Suprapubic skin (tissue), 4 donors: ENCODE data around the gene FGD3. TPM values are rescaled to one million over a fixed set of nuclear protein-coding genes. Genes with fewer than 3 reads are reported as not detected.

ENCODE experiments used
- DNase-seq, 2 donors: peaks; one replicate each; pipeline ENCODE4 v3.0.0-alpha.2; 2019; ENCODE audit warnings: low spot score in 2 of 2
- H3K27ac ChIP-seq: fragments of 200-600 bp; sonication (generic); one replicate; pipeline ENCODE4 v1.5.1; 2019
- H3K27me3 ChIP-seq: fragments of 200-600 bp; sonication (generic); one replicate; pipeline ENCODE4 v1.5.1; 2019
- H3K36me3 ChIP-seq: fragments of 200-600 bp; sonication (generic); one replicate; pipeline ENCODE4 v1.5.1; 2019
- H3K4me1 ChIP-seq: fragments of 200-600 bp; sonication (generic); one replicate; pipeline ENCODE4 v1.5.1; 2019
- H3K4me3 ChIP-seq: fragments of 200-600 bp; sonication (generic); one replicate; pipeline ENCODE4 v1.5.1; 2019; ENCODE audit warnings: mild to moderate bottlenecking
- H3K9me3 ChIP-seq: fragments of 200-600 bp; sonication (generic); one replicate; pipeline ENCODE4 v1.5.1; 2019
- EP300 ChIP-seq: sonication (generic); formaldehyde crosslinking; IDR thresholded peaks from one replicate; pipeline ENCODE4 v1.6.1; 2017; ENCODE audit warnings: antibody characterized with exemption
- POLR2A ChIP-seq, 2 donors: fragments of 450-650 bp; IDR thresholded peaks; one replicate each; pipeline ENCODE4 v1.6.1; 2017; ENCODE audit warnings: antibody characterized with exemption in 2 of 2, mild to moderate bottlenecking in 2 of 2, moderate library complexity in 2 of 2
- POLR2AphosphoS5 ChIP-seq, 3 donors: sonication (generic); formaldehyde crosslinking; IDR thresholded peaks; one replicate each; pipeline ENCODE4 v1.6.1; 2017; ENCODE audit warnings: antibody characterized with exemption in 3 of 3
- whole genome bisulfite sequencing: methylation state at CpG from one replicate; pipeline ENCODE4 v1.1.5; 2018; 5-methylcytosine and 5-hydroxymethylcytosine counted together
- total RNA-seq, 4 donors: library from RNA; depleted of rRNA; stranded (reverse); fragments of >200 nt; gene quantifications; one replicate each; pipeline ENCODE4 v1.1.0, GENCODE V29; 2016
- TF ChIP-seq, protein P1 (sequence below), 2 donors: fragments of 200-600 bp in 1 of 2; fragments of 450-650 bp in 1 of 2; sonication (generic) in 1 of 2; IDR thresholded peaks; one replicate each; pipeline ENCODE4 v1.5.1; 2016 to 2019; ENCODE audit warnings: antibody characterized with exemption in 2 of 2, mild to moderate bottlenecking in 1 of 2, moderate library complexity in 1 of 2

FGD3 gene
- total RNA-seq, 4 donors from 2014 or later, result 4.6 to 9.2 (median 6.6) TPM

DNA sequence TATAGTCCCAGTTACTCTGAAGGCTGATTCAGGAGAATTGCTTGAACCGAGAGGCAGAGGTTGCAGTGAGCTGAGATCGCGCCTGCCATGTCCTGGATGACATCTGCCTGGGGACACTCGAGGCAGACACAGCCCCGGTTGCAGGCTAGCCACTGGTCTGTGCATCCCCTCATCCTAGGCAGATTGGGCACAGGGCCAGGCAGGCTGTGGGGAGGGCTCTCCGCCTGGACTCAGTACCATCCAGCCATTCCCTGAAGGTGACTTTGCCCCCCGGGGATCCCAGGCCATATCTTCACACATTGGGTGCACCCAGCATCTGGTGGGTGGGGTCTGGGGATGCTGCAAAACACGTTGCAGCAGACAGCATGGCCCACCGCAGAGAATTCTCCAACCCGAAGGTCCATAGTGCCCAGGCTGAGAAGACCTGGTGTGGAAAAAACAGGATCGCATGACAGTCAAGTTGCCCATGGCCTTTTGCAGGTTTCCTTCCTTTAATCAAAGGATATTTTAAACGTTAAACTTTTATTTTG, 60.3 kb downstream of the FGD3 start:
- DNase-seq, result no peak
- no peaks in the 10 kb centered on the region for H3K36me3 ChIP-seq
- WGBS, result 86% methylated on average over 11 of the region's 12 CpGs
- H3K9me3 ChIP-seq, result no peaks in the 10 kb centered on the region
- H3K4me3 ChIP-seq, result no peak overlapping the region
- H3K27me3 ChIP-seq, result no peaks in the 10 kb centered on the region
- H3K4me1 ChIP-seq, result peaks cover 8% of the 10 kb centered on the region
- H3K27ac ChIP-seq, result no peak overlapping the region
- TF ChIP-seq POLR2A (IDR thresholded peaks at IDR 0.05) (no peak), EP300 (no peak), POLR2AphosphoS5 (IDR thresholded peaks at IDR 0.05) (no peak)
- TF ChIP-seq, protein P1, sequence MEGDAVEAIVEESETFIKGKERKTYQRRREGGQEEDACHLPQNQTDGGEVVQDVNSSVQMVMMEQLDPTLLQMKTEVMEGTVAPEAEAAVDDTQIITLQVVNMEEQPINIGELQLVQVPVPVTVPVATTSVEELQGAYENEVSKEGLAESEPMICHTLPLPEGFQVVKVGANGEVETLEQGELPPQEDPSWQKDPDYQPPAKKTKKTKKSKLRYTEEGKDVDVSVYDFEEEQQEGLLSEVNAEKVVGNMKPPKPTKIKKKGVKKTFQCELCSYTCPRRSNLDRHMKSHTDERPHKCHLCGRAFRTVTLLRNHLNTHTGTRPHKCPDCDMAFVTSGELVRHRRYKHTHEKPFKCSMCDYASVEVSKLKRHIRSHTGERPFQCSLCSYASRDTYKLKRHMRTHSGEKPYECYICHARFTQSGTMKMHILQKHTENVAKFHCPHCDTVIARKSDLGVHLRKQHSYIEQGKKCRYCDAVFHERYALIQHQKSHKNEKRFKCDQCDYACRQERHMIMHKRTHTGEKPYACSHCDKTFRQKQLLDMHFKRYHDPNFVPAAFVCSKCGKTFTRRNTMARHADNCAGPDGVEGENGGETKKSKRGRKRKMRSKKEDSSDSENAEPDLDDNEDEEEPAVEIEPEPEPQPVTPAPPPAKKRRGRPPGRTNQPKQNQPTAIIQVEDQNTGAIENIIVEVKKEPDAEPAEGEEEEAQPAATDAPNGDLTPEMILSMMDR (IDR thresholded peaks at IDR 0.05), result no peak

DNA sequence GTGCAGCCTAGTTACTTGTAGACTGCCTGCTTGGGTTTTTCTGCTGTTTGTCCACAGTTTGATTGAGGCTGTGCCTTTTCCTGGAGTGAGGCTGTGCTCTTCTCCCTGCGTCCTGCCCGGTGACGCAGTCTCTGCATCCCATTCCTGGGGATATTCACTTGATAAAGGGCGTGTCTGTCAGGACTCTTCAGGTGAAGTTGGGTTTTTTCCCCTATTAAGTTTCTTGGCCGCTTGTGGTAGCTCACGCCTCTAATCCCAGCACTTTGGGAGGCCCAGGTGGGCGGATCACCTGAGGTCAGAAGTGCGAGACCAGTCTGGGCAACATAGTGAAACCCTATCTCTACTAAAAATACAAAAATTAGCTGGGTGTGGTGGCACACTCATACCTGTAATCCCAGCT, 61.1 kb downstream of the FGD3 start:
- H3K36me3 ChIP-seq, result peaks cover 5% of the 10 kb centered on the region
- DNase-seq, result no peak
- no peak overlapping the region for H3K27ac ChIP-seq

DNA sequence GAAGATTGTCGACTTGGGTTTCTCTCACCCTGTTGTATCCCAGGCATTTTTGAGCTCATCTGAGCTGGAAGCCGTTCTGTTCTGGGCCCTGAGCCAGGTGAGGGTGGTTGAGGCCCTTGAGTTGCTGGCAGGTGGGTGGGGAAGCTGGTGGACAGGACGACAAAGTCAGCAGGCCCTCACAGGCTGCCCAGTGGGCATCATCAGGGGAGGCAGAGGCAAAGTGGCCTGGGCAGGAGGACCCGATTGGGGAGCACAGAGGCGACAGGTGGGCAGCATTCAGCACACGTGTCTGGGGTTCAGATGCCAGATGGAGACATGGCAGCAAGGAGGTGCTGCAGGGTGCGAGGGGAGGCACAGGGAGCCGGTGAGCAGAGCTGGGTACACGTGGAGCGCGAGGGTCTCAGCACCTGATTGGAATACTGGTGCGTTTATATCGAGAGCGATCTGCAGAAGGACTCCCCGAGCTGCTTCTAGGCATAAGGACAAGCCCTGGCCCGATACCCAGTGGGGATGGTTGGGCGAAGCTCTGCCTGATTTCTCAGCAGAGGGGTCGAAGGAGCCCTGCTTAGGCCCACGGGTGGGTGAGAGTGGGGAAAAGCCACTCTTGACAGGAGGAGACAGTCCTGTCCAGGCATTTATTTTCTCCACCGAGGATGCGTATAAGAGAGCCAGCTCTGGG, 62.2 kb downstream of the FGD3 start:
- 88% methylated on average over 21 of the region's 21 CpGs for WGBS
- H3K9me3 ChIP-seq, result no peaks in the 10 kb centered on the region
- TF ChIP-seq EP300, result no peak
- no peak for TF ChIP-seq POLR2A (IDR thresholded peaks at IDR 0.05)
- TF ChIP-seq, protein P1 (IDR thresholded peaks at IDR 0.05), result no peak
- TF ChIP-seq POLR2AphosphoS5 (IDR thresholded peaks at IDR 0.05), result no peak
- H3K36me3 ChIP-seq, result peaks cover 7% of the 10 kb centered on the region
- H3K27ac ChIP-seq, result no peak overlapping the region
- no peak overlapping the region for H3K4me3 ChIP-seq
- no peaks in the 10 kb centered on the region for H3K27me3 ChIP-seq
- H3K4me1 ChIP-seq, result no peaks in the 10 kb centered on the region
- DNase-seq, result peak in 1 of 2 donors; percentile 57

More for the DNA sequence above, 61.1 kb downstream of the FGD3 start:
- TF ChIP-seq POLR2AphosphoS5 (IDR thresholded peaks at IDR 0.05) (no peak), POLR2A (IDR thresholded peaks at IDR 0.05) (no peak), EP300 (no peak)
- TF ChIP-seq, protein P1 (IDR thresholded peaks at IDR 0.05), result no peak
- Histone ChIP-seq H3K27me3 (no peaks in the 10 kb centered on the region), H3K4me1 (peaks cover 7% of the 10 kb centered on the region), H3K9me3 (no peaks in the 10 kb centered on the region), H3K4me3 (no peak overlapping the region)
- 66% methylated on average over 8 of the region's 8 CpGs for WGBS

DNA sequence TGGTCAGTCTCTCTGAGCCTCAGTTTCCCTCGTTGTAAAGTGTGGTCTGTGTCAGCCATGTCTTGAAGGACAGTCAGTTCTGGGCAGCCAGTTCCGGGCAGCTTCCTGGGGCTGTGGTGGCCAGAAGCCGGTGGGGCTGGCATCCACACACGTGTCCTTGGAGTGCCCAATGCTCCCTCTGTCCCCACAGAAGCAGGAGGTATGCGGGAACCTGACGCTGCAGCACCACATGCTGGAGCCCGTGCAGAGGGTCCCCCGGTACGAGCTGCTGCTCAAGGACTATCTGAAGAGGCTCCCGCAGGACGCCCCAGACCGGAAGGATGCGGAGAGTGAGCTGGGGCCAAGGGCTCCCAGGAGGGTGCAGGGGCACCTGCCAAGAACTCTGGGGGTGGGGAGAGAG, 62.7 kb downstream of the FGD3 start:
- Histone ChIP-seq H3K4me1 (no peaks in the 10 kb centered on the region), H3K27ac (no peak overlapping the region), H3K4me3 (no peak overlapping the region), H3K36me3 (peaks cover 7% of the 10 kb centered on the region), H3K27me3 (no peaks in the 10 kb centered on the region), H3K9me3 (no peaks in the 10 kb centered on the region)
- WGBS, result 87% methylated on average over 12 of the region's 13 CpGs
- DNase-seq, result peak in 1 of 2 donors; percentile 73
- no peak for TF ChIP-seq POLR2A (IDR thresholded peaks at IDR 0.05)
- TF ChIP-seq EP300, result no peak
- no peak for TF ChIP-seq POLR2AphosphoS5 (IDR thresholded peaks at IDR 0.05)
- TF ChIP-seq, protein P1 (IDR thresholded peaks at IDR 0.05), result no peak

DNA sequence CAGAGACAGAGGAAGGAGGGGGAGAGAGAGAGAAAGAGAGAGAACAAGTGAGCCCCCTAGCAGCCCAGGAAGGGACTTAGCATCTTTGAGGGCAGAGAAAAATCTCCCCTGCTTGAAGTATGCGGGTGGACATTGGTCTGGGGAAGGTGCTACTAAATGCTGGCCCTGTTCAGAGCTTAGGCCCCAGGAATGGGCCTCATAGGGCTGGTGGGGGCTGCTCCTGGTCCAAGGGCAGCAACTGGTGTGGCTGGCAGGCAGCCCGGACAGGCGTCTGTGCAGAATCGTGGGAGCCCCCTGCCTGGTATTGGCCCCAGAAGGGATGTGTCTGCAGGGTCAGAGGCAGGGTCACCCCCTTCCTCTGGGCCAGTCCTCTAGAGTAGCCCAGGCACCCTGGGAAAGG, 63.4 kb downstream of the FGD3 start:
- WGBS, result 95% methylated on average over 2 of the region's 4 CpGs
- peak in 1 of 2 donors; percentile 65 for DNase-seq

More for the DNA sequence above, 63.4 kb downstream of the FGD3 start:
- peaks cover 7% of the 10 kb centered on the region for H3K36me3 ChIP-seq
- TF ChIP-seq EP300 (no peak), POLR2A (IDR thresholded peaks at IDR 0.05) (no peak), POLR2AphosphoS5 (IDR thresholded peaks at IDR 0.05) (no peak)
- TF ChIP-seq, protein P1 (IDR thresholded peaks at IDR 0.05), result no peak
- H3K27ac ChIP-seq, result no peak overlapping the region
- no peaks in the 10 kb centered on the region for H3K9me3 ChIP-seq
- no peaks in the 10 kb centered on the region for H3K27me3 ChIP-seq
- no peak overlapping the region for H3K4me3 ChIP-seq
- H3K4me1 ChIP-seq, result no peaks in the 10 kb centered on the region
